PC-3 (cell line): ENCODE data around the gene C19orf53. TPM values are rescaled to one million over a fixed set of nuclear protein-coding genes. Genes with fewer than 3 reads are reported as not detected.

Experiments used
- ATAC-seq: fragments of 200-7000 bp; cut with Tn5 transposase; 2 replicates; pipeline ENCODE4 v1.9.1; 2020; ENCODE audit warnings: mild to moderate bottlenecking, moderate library complexity
- BruUV-seq: library from RNA; stranded (reverse); fragments of 400-500 nt; replicated peaks from 2 replicates; lab custom pipeline; 2021; lab: Mats Ljungman, UMichigan
- CTCF ChIA-PET: fragments of 300-600 bp; sonication (Branson Sonifier 250); formaldehyde crosslinking; loops from one replicate; lab custom pipeline; 2022; ENCODE audit warnings: antibody characterized with exemption; lab: Charles Lee
- POLR2A ChIA-PET: fragments of 300-600 bp; sonication (Branson Sonifier 250); formaldehyde crosslinking; loops from one replicate; lab custom pipeline; 2022; ENCODE audit warnings: antibody characterized with exemption; ENCODE audit not compliant: unreplicated experiment; lab: Charles Lee
- DNase-seq: peaks from one replicate; pipeline ENCODE4 v3.0.0-alpha.2; 2015
- H2AFZ ChIP-seq: fragments of 300-600 bp; sonication (generic); 2 replicates; pipeline ENCODE4 v1.6.0; 2016; ENCODE audit warnings: antibody characterized with exemption, low read length
- H3F3A ChIP-seq: fragments of 300-600 bp; sonication (generic); one replicate; pipeline ENCODE4 v1.6.0; 2017; ENCODE audit warnings: antibody characterized with exemption, low read length, control low read depth, mild to moderate bottlenecking; ENCODE audit not compliant: unreplicated experiment
- H3K27ac ChIP-seq: fragments of 300-600 bp; sonication (generic); 2 replicates; pipeline ENCODE4 v1.5.1; 2016; ENCODE audit warnings: mild to moderate bottlenecking, low read length
- H3K27me3 ChIP-seq: fragments of 300-600 bp; sonication (generic); 2 replicates; pipeline ENCODE4 v1.6.1; 2016; ENCODE audit warnings: low read length, mixed read lengths
- H3K36me3 ChIP-seq: fragments of 300-600 bp; sonication (generic); 2 replicates; pipeline ENCODE4 v1.6.1; 2016; ENCODE audit warnings: low read depth, mixed run types, low read length, mixed read lengths
- H3K4me1 ChIP-seq: fragments of 300-600 bp; sonication (generic); 2 replicates; pipeline ENCODE4 v1.5.1; 2016; ENCODE audit warnings: low read length; ENCODE audit not compliant: insufficient read depth
- H3K4me2 ChIP-seq: fragments of 300-600 bp; sonication (generic); 2 replicates; pipeline ENCODE4 v1.6.0; 2016; ENCODE audit warnings: low read length
- H3K4me3 ChIP-seq: fragments of 300-600 bp; sonication (generic); 2 replicates; pipeline ENCODE4 v1.5.1; 2016; ENCODE audit warnings: mild to moderate bottlenecking, low read length, mixed read lengths
- H3K79me2 ChIP-seq: fragments of 300-600 bp; sonication (generic); 2 replicates; pipeline ENCODE4 v1.6.1; 2017; ENCODE audit warnings: low read length, mixed read lengths
- H3K9ac ChIP-seq: fragments of 300-600 bp; sonication (generic); 2 replicates; pipeline ENCODE4 v1.6.0; 2016; ENCODE audit warnings: mild to moderate bottlenecking, low read length
- H3K9me2 ChIP-seq: fragments of 300-600 bp; sonication (generic); replicated peaks from 2 replicates; pipeline ENCODE4 v1.6.1; 2016; ENCODE audit warnings: mixed run types, low read length, mixed read lengths
- H3K9me3 ChIP-seq: fragments of 300-600 bp; sonication (generic); 2 replicates; pipeline ENCODE4 v1.6.1; 2016; ENCODE audit warnings: low read length, mixed read lengths
- H4K20me1 ChIP-seq: fragments of 300-600 bp; sonication (generic); 2 replicates; pipeline ENCODE4 v1.6.1; 2016; ENCODE audit warnings: low read length, mixed read lengths
- EZH2 ChIP-seq: fragments of 300-600 bp; sonication (generic); IDR thresholded peaks from one replicate; pipeline ENCODE4 v1.6.1; 2017; ENCODE audit warnings: antibody characterized with exemption, mild to moderate bottlenecking, low read length; ENCODE audit not compliant: unreplicated experiment
- EZH2phosphoT487 ChIP-seq: fragments of 300-600 bp; sonication (generic); IDR thresholded peaks from 2 replicates; pipeline ENCODE4 v1.6.1; 2018; ENCODE audit warnings: mild to moderate bottlenecking, antibody characterized with exemption, low read length, borderline replicate concordance
- intact Hi-C: fragments of 100-400 bp; cut with micrococcal nuclease; formaldehyde crosslinking; loops from 2 replicates; pipeline ENCODE4 v1.9.0; 2023
- total RNA-seq: library from RNA; depleted of rRNA; stranded (reverse); fragments of >200 nt; gene quantifications from 2 replicates; pipeline ENCODE4 v1.2.3, GENCODE V29; 2014
- TF ChIP-seq, protein P1 (sequence below): fragments of 300-600 bp; sonication (generic); conservative IDR thresholded peaks from 2 replicates; pipeline ENCODE4 v1.5.1; 2017; ENCODE audit warnings: antibody characterized with exemption, low read depth, mild to moderate bottlenecking, low read length

The C19orf53 gene
- total RNA-seq, 1 experiment from 2014 or later: 341 TPM

DNA sequence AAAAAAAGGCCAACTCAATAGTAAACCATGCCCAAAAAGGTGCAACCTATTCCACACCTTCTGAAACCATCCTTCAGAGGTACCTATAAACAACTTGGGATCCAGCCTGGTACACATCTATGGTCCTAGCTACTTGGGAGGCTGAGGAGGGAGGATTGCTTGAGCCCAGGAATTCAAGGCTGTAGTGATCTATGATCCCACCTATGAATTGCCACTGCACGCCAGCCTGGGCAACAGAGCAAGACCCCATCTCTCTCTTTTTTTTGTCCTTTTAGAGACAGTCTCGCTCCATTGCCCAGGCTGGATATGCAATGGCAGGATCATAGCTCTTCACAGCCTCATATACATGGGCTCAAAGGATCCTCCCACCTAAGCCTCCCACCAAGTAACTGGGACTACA is 47.0 kb downstream of the C19orf53 start:
- intact Hi-C loops: no loop called here
- CTCF ChIA-PET: no interaction called here

DNA sequence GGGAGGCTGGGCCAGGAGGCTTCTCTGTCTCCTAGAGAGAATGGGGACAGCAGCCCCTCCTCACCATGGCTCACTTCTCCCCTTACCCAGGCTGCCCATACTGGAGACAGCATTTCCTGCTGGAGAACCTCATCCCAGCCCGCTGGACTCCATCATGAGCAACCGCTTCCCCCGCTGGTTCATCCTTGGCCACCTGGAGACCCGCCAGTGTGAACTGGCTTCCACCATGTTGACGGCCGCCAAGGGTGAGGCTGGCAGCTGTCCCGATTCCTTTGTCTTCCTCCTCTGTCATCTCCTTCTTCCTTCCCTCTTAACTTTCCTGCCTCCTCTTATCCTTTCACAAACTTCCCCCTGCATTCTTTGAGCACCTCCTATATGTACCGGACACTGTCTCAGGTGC is 49.0 kb downstream of the C19orf53 start:
- Histone ChIP-seq H3K4me3 (no peak overlapping the region), H3K9me2 (no peaks in the 10 kb centered on the region), H3K27me3 (no peaks in the 10 kb centered on the region), H3K9ac (no peak overlapping the region), H3K79me2 (no peaks in the 10 kb centered on the region), H3K4me1 (no peaks in the 10 kb centered on the region), H4K20me1 (no peaks in the 10 kb centered on the region), H3K9me3 (no peaks in the 10 kb centered on the region), H3K36me3 (peaks cover 4% of the 10 kb centered on the region), H3F3A (no peaks in the 10 kb centered on the region), H3K4me2 (no peak overlapping the region), H3K27ac (no peak overlapping the region), H2AFZ (no peak overlapping the region)
- BruUV-seq: no TSS peak
- intact Hi-C loops: no loop called here
- ATAC-seq (no peak), DNase-seq (no peak)
- TF ChIP-seq, protein P1, sequence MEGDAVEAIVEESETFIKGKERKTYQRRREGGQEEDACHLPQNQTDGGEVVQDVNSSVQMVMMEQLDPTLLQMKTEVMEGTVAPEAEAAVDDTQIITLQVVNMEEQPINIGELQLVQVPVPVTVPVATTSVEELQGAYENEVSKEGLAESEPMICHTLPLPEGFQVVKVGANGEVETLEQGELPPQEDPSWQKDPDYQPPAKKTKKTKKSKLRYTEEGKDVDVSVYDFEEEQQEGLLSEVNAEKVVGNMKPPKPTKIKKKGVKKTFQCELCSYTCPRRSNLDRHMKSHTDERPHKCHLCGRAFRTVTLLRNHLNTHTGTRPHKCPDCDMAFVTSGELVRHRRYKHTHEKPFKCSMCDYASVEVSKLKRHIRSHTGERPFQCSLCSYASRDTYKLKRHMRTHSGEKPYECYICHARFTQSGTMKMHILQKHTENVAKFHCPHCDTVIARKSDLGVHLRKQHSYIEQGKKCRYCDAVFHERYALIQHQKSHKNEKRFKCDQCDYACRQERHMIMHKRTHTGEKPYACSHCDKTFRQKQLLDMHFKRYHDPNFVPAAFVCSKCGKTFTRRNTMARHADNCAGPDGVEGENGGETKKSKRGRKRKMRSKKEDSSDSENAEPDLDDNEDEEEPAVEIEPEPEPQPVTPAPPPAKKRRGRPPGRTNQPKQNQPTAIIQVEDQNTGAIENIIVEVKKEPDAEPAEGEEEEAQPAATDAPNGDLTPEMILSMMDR: no peak
- TF ChIP-seq EZH2 (no peak), EZH2phosphoT487 (no peak)
- ChIA-PET CTCF (no interaction called here), POLR2A (no interaction called here)

More for the DNA sequence above, 47.0 kb downstream of the C19orf53 start:
- BruUV-seq: no TSS peak
- no peak overlapping the region for H3K4me3 ChIP-seq
- TF ChIP-seq, protein P1: no peak
- TF ChIP-seq EZH2phosphoT487 (no peak), EZH2 (no peak)
- no peaks in the 10 kb centered on the region for H3K4me1 ChIP-seq
- no peaks in the 10 kb centered on the region for H3K9me2 ChIP-seq
- no peak overlapping the region for H2AFZ ChIP-seq
- no peak for ATAC-seq
- no peak overlapping the region for H3K27ac ChIP-seq
- no peak overlapping the region for H3K9ac ChIP-seq
- H3K4me2 ChIP-seq: no peak overlapping the region
- H3K27me3 ChIP-seq: no peaks in the 10 kb centered on the region
- no peaks in the 10 kb centered on the region for H3K79me2 ChIP-seq
- H3F3A ChIP-seq: no peaks in the 10 kb centered on the region
- no peaks in the 10 kb centered on the region for H4K20me1 ChIP-seq
- DNase-seq: no peak
- peaks cover 8% of the 10 kb centered on the region for H3K36me3 ChIP-seq
- no peaks in the 10 kb centered on the region for H3K9me3 ChIP-seq
- POLR2A ChIA-PET: no interaction called here

DNA sequence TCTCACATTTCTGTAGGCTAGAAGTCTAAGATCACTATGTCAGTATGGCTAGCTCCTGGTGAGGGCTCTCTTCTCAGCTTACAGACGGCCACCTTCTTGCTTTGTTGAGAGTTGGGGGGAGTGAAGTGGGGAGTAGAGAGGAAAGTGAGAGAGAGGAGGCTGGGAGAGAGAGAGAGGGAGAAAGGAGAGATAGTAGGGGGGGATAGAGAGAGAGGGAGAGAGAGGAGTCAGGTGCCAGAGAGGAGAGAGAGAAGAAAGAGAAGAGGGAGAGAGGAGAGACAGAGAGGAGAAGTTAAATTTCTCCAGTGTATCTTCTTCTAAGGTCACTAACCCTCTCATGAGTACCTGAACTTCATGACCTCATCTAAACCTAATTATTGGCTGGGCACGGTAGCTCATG is 49.6 kb downstream of the C19orf53 start:
- H3K9ac ChIP-seq: no peak overlapping the region
- intact Hi-C loops: no loop called here
- no peaks in the 10 kb centered on the region for H4K20me1 ChIP-seq
- H3K9me3 ChIP-seq: no peaks in the 10 kb centered on the region
- ATAC-seq (no peak), DNase-seq (no peak)
- BruUV-seq: no TSS peak
- H3K27ac ChIP-seq: no peak overlapping the region
- H3K4me3 ChIP-seq: no peak overlapping the region
- CTCF ChIA-PET: no interaction called here
- peaks cover 4% of the 10 kb centered on the region for H3K36me3 ChIP-seq
- H3F3A ChIP-seq: no peaks in the 10 kb centered on the region
- TF ChIP-seq EZH2 (no peak), EZH2phosphoT487 (no peak)
- TF ChIP-seq, protein P1: no peak
- no peaks in the 10 kb centered on the region for H3K79me2 ChIP-seq
- H3K9me2 ChIP-seq: no peaks in the 10 kb centered on the region
- POLR2A ChIA-PET: interaction anchor here (1.0 kb wide), 1 partner anchor 26 kb away, joined by 5 read pairs; no protein-coding TSS in a partner anchor
- H2AFZ ChIP-seq: no peak overlapping the region
- H3K4me2 ChIP-seq: no peak overlapping the region
- H3K27me3 ChIP-seq: no peaks in the 10 kb centered on the region
- no peaks in the 10 kb centered on the region for H3K4me1 ChIP-seq
